OCI-LY3 (cell line): Measurements from ENCODE around the gene PRDM16.

Experiments
- H2AFZ ChIP-seq: fragments of 200-600, 300-600 bp; shearing (Covaris generic); 2 replicates; pipeline ENCODE4 v1.6.0; 2014; ENCODE audit warnings: antibody characterized with exemption, low read depth, low read length
- H3K27ac ChIP-seq: fragments of 200-600, 300-600 bp; sonication (generic); 2 replicates; pipeline ENCODE4 v1.5.1; 2014; ENCODE audit warnings: mild to moderate bottlenecking, low read length, moderate library complexity, mixed read lengths
- H3K27me3 ChIP-seq: fragments of 200-600, 300-600 bp; sonication (generic); 2 replicates; pipeline ENCODE4 v1.6.1; 2014; ENCODE audit warnings: low read depth, low read length, mixed read lengths
- H3K36me3 ChIP-seq: fragments of 200-600, 300-600 bp; sonication (generic); replicated peaks from 2 replicates; pipeline ENCODE3; 2014; ENCODE audit warnings: low read depth, low read length, mixed read lengths
- H3K4me1 ChIP-seq: fragments of 300-600, 200-600 bp; sonication (generic); 2 replicates; pipeline ENCODE4 v1.6.1; 2014; ENCODE audit warnings: low read length, mixed read lengths
- H3K4me2 ChIP-seq: fragments of 200-600, 300-600 bp; sonication (generic); 2 replicates; pipeline ENCODE4 v1.6.1; 2014; ENCODE audit warnings: low read length, mixed read lengths
- H3K4me3 ChIP-seq: fragments of 300-600, 200-600 bp; sonication (generic); 2 replicates; pipeline ENCODE4 v1.5.1; 2014; ENCODE audit warnings: antibody characterized with exemption, mild to moderate bottlenecking, low read length, moderate library complexity
- H3K79me2 ChIP-seq: fragments of 300-600, 200-600 bp; shearing (Covaris generic); 2 replicates; pipeline ENCODE4 v1.6.1; 2014; ENCODE audit warnings: mild to moderate bottlenecking, low read length, mixed read lengths
- H3K9ac ChIP-seq: fragments of 300-600, 200-600 bp; shearing (Covaris generic); 2 replicates; pipeline ENCODE4 v1.6.0; 2014; ENCODE audit warnings: mild to moderate bottlenecking, low read length, moderate library complexity
- H3K9me3 ChIP-seq: fragments of 200-600, 300-600 bp; shearing (Covaris generic); 2 replicates; pipeline ENCODE4 v1.6.1; 2014; ENCODE audit warnings: low read length, mixed read lengths; ENCODE audit not compliant: insufficient read depth
- H4K20me1 ChIP-seq: fragments of 200-600, 300-600 bp; sonication (generic); 2 replicates; pipeline ENCODE4 v1.6.1; 2016; ENCODE audit warnings: low read length, mixed read lengths; ENCODE audit not compliant: insufficient read depth
- CTCF ChIP-seq: fragments of 200-600, 300-600 bp; sonication (generic); IDR thresholded peaks from 2 replicates; pipeline ENCODE4 v1.5.1; 2014; ENCODE audit warnings: antibody characterized with exemption, low read length, low read depth
- EZH2phosphoT487 ChIP-seq: fragments of 200-600 bp; shearing (Covaris generic); IDR thresholded peaks from 2 replicates; pipeline ENCODE4 v1.6.1; 2018; ENCODE audit warnings: antibody characterized with exemption, mixed run types, low read depth

The PRDM16 gene

GRCh38 chr1:3355894-3356826, 287.2 kb downstream of the PRDM16 start:
- Histone ChIP-seq H2AFZ (no peak overlapping the region), H3K27me3 (no peaks in the 10 kb centered on the region), H3K36me3 (no peaks in the 10 kb centered on the region), H3K27ac (no peak overlapping the region), H3K4me3 (no peak overlapping the region), H3K4me2 (no peak overlapping the region), H3K79me2 (no peaks in the 10 kb centered on the region), H3K4me1 (no peaks in the 10 kb centered on the region), H3K9me3 (no peaks in the 10 kb centered on the region), H4K20me1 (no peaks in the 10 kb centered on the region), H3K9ac (no peak overlapping the region)
- TF ChIP-seq CTCF (no peak), EZH2phosphoT487 (no peak)

DNA sequence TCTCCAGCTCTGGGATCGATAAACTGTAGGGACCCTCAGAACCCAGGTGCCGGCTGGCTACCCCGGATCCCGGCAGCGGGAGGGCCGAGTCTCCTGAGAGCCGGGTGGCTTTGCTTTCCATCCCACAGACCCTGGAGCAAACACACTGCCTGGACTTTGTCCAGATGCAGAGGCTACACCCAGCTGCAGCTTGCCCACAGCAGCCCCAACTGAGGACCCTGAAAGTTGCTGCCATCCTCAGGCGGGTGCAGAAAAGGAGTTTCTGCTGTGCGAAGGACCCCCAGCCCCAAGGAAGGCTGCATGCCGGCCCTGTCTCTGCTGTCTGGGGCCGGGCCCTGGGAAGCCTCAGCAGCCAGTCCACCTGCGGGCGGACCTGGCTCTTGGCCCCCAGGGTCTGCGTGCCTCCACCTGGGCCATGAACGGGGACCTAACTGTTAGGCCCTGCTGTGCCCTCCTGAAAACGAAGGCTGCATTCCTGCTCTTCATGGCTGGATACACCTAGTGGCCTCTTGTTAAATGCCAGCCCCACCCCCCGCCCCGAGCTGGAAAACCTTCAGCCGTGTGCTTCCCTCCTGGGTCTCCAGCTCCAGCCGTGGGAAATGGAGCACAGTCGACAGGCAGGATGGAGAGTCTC, 287.9 kb downstream of the PRDM16 start:
- H3K4me2 ChIP-seq, result no peak overlapping the region
- H3K9ac ChIP-seq, result no peak overlapping the region
- no peak overlapping the region for H2AFZ ChIP-seq
- no peaks in the 10 kb centered on the region for H4K20me1 ChIP-seq
- TF ChIP-seq CTCF, result no peak
- no peak for TF ChIP-seq EZH2phosphoT487
- no peaks in the 10 kb centered on the region for H3K27me3 ChIP-seq
- H3K27ac ChIP-seq, result no peak overlapping the region
- H3K36me3 ChIP-seq, result no peaks in the 10 kb centered on the region
- no peaks in the 10 kb centered on the region for H3K9me3 ChIP-seq
- no peaks in the 10 kb centered on the region for H3K4me1 ChIP-seq
- H3K79me2 ChIP-seq, result no peaks in the 10 kb centered on the region
- no peak overlapping the region for H3K4me3 ChIP-seq

DNA sequence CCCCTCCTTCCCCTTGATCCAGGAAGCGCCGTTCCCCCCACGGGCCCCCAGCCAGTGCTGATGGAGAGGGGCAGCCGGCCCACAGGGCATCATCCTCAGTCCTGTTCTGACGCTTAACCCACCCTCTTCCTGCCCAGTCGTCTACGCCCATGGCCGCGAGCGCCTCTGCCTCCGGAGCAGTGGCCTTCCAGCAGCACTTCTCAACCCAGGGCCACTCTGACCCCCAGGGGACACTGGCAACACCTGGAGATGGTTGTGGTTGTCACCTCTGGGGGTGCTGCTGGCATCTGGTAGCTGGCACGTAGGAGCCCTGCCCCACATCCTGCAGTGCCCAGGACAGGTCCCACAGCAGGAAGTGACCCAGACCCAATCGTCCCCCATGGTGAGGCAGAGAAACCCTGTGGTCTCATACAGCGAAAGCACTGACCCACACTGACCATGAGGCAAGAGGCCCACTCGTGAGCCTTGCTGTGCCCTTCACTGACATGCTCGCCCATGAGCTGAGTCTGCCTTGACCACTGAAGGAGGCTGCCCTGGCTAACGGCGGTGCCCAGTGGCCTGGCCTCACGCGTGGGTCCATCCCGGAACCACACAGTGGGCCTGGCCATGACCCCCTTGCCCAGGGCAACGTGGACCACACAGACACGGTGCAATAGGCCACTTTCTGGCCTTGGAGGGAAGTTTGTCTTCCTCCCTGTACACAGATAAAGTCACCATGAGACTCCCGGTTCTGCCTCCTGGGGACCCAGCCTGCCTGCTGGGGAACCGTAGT, 288.7 kb downstream of the PRDM16 start:
- Histone ChIP-seq H3K9ac (no peak overlapping the region), H3K79me2 (no peaks in the 10 kb centered on the region), H3K9me3 (no peaks in the 10 kb centered on the region), H3K27ac (no peak overlapping the region), H2AFZ (no peak overlapping the region), H3K4me1 (no peaks in the 10 kb centered on the region), H4K20me1 (no peaks in the 10 kb centered on the region), H3K27me3 (no peaks in the 10 kb centered on the region), H3K4me2 (no peak overlapping the region), H3K36me3 (no peaks in the 10 kb centered on the region), H3K4me3 (no peak overlapping the region)
- TF ChIP-seq CTCF (no peak), EZH2phosphoT487 (no peak)

GRCh38 chr1:3359351-3359750, 290.3 kb downstream of the PRDM16 start:
- no peaks in the 10 kb centered on the region for H3K9me3 ChIP-seq
- H2AFZ ChIP-seq, result no peak overlapping the region
- H3K4me3 ChIP-seq, result no peak overlapping the region
- no peak overlapping the region for H3K27ac ChIP-seq
- no peaks in the 10 kb centered on the region for H4K20me1 ChIP-seq
- no peak overlapping the region for H3K9ac ChIP-seq
- H3K27me3 ChIP-seq, result no peaks in the 10 kb centered on the region
- no peak overlapping the region for H3K4me2 ChIP-seq
- TF ChIP-seq CTCF (no peak), EZH2phosphoT487 (no peak)
- no peaks in the 10 kb centered on the region for H3K4me1 ChIP-seq
- no peaks in the 10 kb centered on the region for H3K36me3 ChIP-seq
- H3K79me2 ChIP-seq, result no peaks in the 10 kb centered on the region
